ENCODE data around the gene CCSER1. TPM values are rescaled to one million over a fixed set of nuclear protein-coding genes. Genes with fewer than 3 reads are reported as not detected.

The CCSER1 gene
- total RNA-seq, 1 experiment from 2014 or later = 0.05 TPM

DNA sequence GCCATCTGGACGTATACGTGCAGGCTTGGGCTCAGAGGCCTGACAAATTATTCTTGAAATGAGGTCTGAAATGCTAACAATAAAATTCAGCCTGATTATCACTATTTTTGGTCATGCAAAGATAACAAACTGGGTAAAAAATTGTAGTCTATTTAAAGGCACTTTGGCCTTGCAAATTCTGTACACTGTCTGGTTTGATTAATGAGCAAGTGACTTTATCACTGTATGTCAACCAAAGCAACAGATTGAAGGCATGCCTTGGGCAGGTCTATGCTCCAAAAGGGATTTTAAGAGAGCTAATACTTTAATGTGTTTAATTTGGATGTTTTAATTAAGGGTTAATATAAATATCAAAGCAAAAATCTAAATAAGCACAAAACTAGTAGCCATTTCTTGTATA lies 1141.7 kb downstream of the CCSER1 start:
- BruUV-seq (replicated peaks) = no TSS peak
- Histone ChIP-seq H3K4me1 (ENCODE audit: control insufficient read depth, insufficient read depth, low read length) (no peaks in the 10 kb centered on the region), H3K36me3 (ENCODE audit: control insufficient read depth, insufficient read depth, low read length) (no peaks in the 10 kb centered on the region), H3K9me3 (ENCODE audit: control insufficient read depth, insufficient read depth, low read depth, low read length) (no peaks in the 10 kb centered on the region), H3K27me3 (ENCODE audit: control insufficient read depth, insufficient read depth, low read length) (no peaks in the 10 kb centered on the region), H3K4me3 (ENCODE audit: low read depth in 2 of 2, low read length in 2 of 2) (no peak overlapping the region), H3K27ac (ENCODE audit: low read length) (no peak overlapping the region)
- intact Hi-C loops (cut with micrococcal nuclease; ENCODE audit: unreplicated experiment) = no loop called here
- ChIA-PET POLR2A (no interaction called here), CTCF (no interaction called here)
- TF ChIP-seq POLR2AphosphoS5 (IDR thresholded peaks at IDR 0.05; ENCODE audit: low read depth, low read length) (no peak), TCF7L2 (IDR thresholded peaks at IDR 0.05; ENCODE audit: low read depth, low read length) (no peak), SIN3A (IDR thresholded peaks at IDR 0.05; ENCODE audit: borderline replicate concordance, insufficient read depth, low read depth, low read length) (no peak)
- TF ChIP-seq, protein P1, sequence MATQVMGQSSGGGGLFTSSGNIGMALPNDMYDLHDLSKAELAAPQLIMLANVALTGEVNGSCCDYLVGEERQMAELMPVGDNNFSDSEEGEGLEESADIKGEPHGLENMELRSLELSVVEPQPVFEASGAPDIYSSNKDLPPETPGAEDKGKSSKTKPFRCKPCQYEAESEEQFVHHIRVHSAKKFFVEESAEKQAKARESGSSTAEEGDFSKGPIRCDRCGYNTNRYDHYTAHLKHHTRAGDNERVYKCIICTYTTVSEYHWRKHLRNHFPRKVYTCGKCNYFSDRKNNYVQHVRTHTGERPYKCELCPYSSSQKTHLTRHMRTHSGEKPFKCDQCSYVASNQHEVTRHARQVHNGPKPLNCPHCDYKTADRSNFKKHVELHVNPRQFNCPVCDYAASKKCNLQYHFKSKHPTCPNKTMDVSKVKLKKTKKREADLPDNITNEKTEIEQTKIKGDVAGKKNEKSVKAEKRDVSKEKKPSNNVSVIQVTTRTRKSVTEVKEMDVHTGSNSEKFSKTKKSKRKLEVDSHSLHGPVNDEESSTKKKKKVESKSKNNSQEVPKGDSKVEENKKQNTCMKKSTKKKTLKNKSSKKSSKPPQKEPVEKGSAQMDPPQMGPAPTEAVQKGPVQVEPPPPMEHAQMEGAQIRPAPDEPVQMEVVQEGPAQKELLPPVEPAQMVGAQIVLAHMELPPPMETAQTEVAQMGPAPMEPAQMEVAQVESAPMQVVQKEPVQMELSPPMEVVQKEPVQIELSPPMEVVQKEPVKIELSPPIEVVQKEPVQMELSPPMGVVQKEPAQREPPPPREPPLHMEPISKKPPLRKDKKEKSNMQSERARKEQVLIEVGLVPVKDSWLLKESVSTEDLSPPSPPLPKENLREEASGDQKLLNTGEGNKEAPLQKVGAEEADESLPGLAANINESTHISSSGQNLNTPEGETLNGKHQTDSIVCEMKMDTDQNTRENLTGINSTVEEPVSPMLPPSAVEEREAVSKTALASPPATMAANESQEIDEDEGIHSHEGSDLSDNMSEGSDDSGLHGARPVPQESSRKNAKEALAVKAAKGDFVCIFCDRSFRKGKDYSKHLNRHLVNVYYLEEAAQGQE (IDR thresholded peaks at IDR 0.05; ENCODE audit: insufficient read depth in 1 of 2, low read depth in 2 of 2, low read length in 1 of 2) = no peak
- DNase-seq (ENCODE audit: low read depth, low spot score) = no peak
- in situ Hi-C loops (cut with HindIII; ENCODE audit: low pct_unique_long_range_greater_than_20kb, low sequenced_read_pairs) = no loop called here
- ATAC-seq = no peak

DNA sequence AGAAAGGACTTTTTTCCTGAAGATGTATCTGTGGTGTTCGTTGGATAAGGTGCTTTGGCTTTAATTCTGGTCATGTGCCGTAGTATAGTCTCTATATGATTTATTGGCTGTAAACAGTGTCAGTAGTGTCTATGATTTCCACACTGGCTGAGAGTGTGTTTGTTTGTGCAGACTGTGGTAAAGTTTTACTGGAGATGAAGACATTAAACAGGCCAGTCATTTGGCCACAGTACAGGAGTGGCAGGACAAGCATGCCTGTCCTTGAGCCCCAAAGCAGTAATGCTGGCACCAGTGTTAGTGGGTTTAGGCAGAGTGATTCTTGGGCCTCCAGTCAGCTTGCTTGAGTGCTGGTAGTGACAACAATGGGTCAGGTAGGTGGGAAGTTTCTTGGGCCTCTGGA lies 1152.7 kb downstream of the CCSER1 start:
- ChIA-PET CTCF (no interaction called here), POLR2A (no interaction called here)
- no peak for TF ChIP-seq SIN3A (IDR thresholded peaks at IDR 0.05; ENCODE audit: borderline replicate concordance, insufficient read depth, low read depth, low read length)
- TF ChIP-seq, protein P1 (IDR thresholded peaks at IDR 0.05; ENCODE audit: insufficient read depth in 1 of 2, low read depth in 2 of 2, low read length in 1 of 2) = no peak
- TF ChIP-seq TCF7L2 (IDR thresholded peaks at IDR 0.05; ENCODE audit: low read depth, low read length) = no peak
- no peak for TF ChIP-seq CTCF (IDR thresholded peaks at IDR 0.05)
- no peak for TF ChIP-seq POLR2AphosphoS5 (IDR thresholded peaks at IDR 0.05; ENCODE audit: low read depth, low read length)
- no peaks in the 10 kb centered on the region for H3K4me1 ChIP-seq (ENCODE audit: control insufficient read depth, insufficient read depth, low read length)
- H3K27me3 ChIP-seq (ENCODE audit: control insufficient read depth, insufficient read depth, low read length) = no peaks in the 10 kb centered on the region
- intact Hi-C loops (cut with micrococcal nuclease; ENCODE audit: unreplicated experiment) (no loop called here), in situ Hi-C loops (cut with HindIII; ENCODE audit: low pct_unique_long_range_greater_than_20kb, low sequenced_read_pairs) (no loop called here)
- no TSS peak for BruUV-seq (replicated peaks)
- no peak overlapping the region for H3K4me3 ChIP-seq (ENCODE audit: low read depth in 2 of 2, low read length in 2 of 2)
- DNase-seq (ENCODE audit: low read depth, low spot score) = no peak
- H3K9me3 ChIP-seq (ENCODE audit: control insufficient read depth, insufficient read depth, low read depth, low read length) = no peaks in the 10 kb centered on the region
- H3K27ac ChIP-seq (ENCODE audit: low read length) = no peak overlapping the region
- no peaks in the 10 kb centered on the region for H3K36me3 ChIP-seq (ENCODE audit: control insufficient read depth, insufficient read depth, low read length)
- ATAC-seq = no peak
